Ovary (tissue), 3 donors: ENCODE data around the gene CCDC178.

Experiments
- CTCF ChIP-seq, 3 donors: fragments of 450-650 bp in 2 of 3; fragments of 200-600 bp in 1 of 3; IDR thresholded peaks; one replicate each; pipeline versions ENCODE4 v1.5.1 to v1.8.0; 2016 to 2022; ENCODE audit warnings: antibody characterized with exemption in 3 of 3, mild to moderate bottlenecking in 1 of 3
- EP300 ChIP-seq: sonication (generic); formaldehyde crosslinking; IDR thresholded peaks from one replicate; pipeline ENCODE4 v1.6.1; 2017; ENCODE audit warnings: antibody characterized with exemption
- donor health status: DM: no; HTN: no; CAD: no.

- TF ChIP-seq CTCF (IDR thresholded peaks at IDR 0.05): no peak
- no peak for TF ChIP-seq EP300
These were observed 465.0 kb downstream of the CCDC178 start for GRCh38 chr18:32975501-32975900.
